GM19395 (cell line): Measurements from ENCODE around the gene BEAN1.

Experiments
- ATAC-seq: cut with Tn5 transposase; IDR thresholded peaks from one replicate; pipeline ENCODE4 v1.9.1; 2021; ENCODE audit warnings: mild to moderate bottlenecking, moderate library complexity; ENCODE audit not compliant: unreplicated experiment

The BEAN1 gene

GRCh38 chr16:66519482-66520373 lies 92.6 kb downstream of the BEAN1 start:
- no peak for ATAC-seq

- no peak for ATAC-seq
These were observed 93.5 kb downstream of the BEAN1 start for GRCh38 chr16:66520406-66521170.

DNA sequence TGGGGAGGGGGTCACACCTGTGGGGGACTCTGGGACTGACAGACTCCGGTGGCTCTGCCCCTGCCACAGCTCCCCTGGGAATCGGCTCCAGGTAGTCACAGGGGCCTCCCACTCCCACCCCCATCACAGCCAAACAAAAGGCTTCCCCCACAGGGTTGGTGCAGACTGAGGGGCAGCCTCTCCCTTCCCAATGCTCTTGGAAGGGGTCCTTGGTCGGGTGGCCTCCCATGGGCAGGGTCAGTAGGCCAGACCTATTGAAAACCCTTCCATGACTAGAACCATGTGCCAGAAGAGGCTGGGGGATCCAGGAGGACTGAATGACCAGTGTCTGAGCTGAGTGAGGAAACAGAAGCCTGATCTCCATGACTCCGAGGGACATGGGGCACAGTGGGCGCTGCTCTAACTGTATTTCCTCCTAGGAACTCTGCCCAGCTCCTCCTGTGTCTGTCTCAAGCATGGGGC lies 94.2 kb downstream of the BEAN1 start:
- no peak for ATAC-seq

DNA sequence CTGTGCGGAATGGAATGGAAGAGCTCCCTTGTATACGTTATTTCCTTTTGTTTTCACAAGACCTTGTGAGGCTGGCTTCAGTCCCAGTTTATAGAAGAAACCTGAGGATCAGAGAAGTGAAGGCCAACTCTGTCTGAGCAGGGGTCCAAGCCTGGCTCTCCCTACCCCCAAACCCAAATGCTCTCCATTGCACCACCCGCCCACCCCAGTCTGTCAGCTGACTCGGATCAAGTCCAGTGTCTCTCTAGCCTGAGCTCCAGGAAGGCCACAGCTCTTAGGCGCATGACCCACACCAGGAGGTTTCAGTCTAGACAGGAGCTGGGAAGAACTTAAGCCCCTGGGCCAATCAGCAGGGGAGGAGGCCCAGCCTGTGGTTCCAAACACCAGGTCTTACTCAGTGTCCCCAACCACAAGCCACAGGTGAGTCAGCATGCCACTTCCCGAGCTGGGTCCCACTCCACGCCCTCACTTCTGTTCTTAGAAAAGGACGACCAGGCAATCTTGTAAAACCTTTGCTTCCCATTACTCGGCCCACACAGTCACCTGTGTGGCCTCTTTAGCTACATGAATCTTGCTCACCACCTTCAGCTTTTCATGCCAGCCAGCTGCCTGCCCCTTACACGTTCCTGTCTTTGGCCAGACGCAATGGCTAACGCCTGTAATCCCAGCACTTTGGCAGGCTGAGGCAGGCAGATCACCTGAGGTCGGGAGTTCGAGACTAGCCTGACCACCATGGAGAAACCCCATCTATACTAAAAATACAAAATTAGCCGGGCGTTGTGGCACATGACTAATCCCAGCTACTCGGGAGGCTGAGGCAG lies 95.1 kb downstream of the BEAN1 start:
- ATAC-seq = peak; percentile 61

DNA sequence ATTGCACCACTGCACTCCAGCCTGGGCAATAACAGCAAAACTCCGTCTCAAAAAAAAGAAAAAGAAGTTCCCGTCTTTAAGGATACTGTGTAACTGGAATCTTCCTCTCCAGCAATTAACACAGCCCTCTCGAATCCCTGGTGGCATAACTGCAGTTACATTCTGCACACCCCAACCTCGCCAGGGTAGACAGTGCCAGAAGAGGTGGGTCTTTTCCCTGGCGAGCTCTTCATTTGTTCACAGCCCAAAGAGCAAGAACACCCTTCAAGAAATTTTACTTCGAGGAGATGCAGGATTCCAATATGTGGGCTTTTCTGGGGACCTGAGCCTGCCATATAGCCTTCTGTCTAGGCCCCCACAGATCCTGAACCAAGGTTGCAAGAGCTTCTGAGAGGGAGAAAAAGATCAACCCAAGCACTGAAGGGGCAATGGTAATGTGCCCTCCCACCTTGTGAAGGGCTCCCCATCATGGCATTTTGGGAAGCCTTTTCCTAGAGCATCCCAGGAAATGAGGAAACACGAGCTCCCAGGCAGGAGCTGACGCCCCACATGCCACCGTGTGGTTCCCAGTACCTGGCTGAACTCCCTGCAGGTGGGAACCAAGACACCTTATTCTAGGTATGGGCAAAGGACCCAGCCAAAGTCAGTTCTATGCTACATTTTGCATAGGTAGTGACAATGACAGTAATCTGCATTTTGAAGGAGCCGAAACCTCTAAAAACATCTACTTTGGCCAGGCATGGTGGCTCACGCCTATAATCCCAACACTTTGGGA lies 95.9 kb downstream of the BEAN1 start:
- no peak for ATAC-seq

GRCh38 chr16:66523861-66524354 lies 96.8 kb downstream of the BEAN1 start:
- peak; percentile 50 for ATAC-seq

DNA sequence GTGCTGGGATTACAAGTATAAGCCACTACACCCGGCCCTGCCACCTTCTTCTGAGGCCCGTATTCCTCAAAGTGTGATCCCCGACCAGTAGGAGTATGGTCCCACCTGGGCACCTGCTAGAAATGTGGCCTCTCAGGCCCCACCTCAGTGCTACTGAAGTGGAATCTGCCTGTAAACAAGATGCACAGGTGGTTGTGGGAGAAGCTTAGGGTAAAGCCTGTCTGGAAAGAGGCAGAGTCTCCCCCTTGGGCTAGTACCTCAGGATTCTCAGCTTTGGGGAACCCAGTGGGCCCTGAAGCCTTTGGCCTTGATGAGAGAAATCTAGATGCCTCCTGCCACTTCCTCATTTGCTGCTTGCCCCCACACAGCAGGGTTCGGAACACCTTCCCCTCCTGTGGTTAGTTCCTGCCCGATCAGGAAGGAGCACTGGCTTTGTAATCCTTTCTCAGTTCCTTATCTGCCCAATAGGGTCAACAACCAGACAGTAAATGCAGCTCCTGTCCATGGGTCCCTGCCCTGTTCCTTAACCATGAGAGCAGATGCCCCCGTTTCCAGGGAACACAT lies 97.6 kb downstream of the BEAN1 start:
- peak; percentile 70 for ATAC-seq

DNA sequence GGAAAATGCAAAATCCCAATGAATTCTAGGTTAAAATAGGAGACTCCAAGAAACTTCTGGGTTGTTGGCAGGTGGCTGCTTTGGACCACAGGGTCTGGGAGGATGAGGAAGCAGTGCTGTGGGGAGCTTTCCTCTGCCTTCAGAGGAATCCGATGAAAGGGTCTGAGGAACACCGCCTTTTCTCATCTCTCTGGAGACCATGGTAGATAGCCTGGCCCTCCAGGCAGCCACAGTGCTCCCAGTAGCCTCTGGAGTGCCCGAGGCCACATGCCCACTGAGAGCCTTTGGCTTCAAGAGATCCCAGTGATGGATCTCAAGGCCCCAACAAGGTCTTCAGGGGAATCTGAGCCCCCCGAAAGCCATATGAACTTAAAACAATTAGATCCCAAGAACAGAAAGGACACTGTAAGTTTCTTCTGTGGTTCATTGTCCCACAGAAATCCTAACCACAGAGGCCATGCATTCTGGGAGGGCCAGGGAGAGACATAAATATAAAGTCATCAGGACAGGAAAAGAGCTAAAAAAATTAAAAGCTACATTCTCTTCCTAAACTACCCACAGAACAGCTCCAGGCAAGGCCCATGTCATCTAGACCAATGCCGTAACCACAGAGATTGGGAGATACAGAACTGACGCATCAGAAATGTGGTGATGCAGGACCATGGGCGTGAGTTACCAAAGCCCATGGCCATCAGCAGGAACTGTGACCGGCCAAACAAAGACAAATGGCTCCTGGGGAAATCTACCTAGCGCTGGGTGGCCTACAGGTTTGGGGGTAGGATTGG lies 98.5 kb downstream of the BEAN1 start:
- no peak for ATAC-seq

DNA sequence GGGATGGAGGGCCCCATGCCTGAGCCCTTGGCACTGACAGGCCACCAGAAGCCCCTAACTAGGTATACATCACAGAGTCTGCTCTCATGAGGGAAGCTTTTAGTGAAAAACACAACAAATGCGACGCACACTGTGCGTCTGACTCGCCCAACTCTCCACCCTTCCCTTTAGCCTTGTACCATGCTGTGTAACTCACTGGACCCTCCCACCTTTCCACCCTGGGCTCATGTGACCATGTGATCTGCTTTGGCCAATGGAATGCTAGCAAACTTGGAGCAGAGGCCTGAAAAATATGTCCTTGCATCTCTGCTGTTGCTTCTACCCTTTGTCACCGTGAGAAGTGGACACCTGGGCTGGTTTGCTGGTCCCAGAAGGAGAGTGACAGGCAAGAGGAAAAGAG lies 101.2 kb downstream of the BEAN1 start:
- ATAC-seq = no peak

- ATAC-seq = no peak
These were observed 102.4 kb downstream of the BEAN1 start for GRCh38 chr16:66529475-66529874.
